KMS-11 (cell line): ENCODE results near the gene SPATA16.

ENCODE experiments used
- H2AFZ ChIP-seq: fragments of 200-600 bp; sonication (generic); 2 replicates; pipeline ENCODE4 v1.6.1; 2016; ENCODE audit warnings: antibody characterized with exemption, mixed run types, low read depth
- H3K27ac ChIP-seq: fragments of 200-600 bp; sonication (generic); 2 replicates; pipeline ENCODE4 v1.6.1; 2016; ENCODE audit warnings: mild to moderate bottlenecking, mixed run types
- H3K27me3 ChIP-seq: fragments of 200-600 bp; sonication (generic); 2 replicates; pipeline ENCODE4 v1.6.1; 2017; ENCODE audit warnings: mild to moderate bottlenecking, low read depth, mixed run types, moderate library complexity; ENCODE audit not compliant: insufficient read depth
- H3K36me3 ChIP-seq: fragments of 200-600 bp; sonication (generic); 2 replicates; pipeline ENCODE4 v1.6.1; 2017; ENCODE audit warnings: mild to moderate bottlenecking, mixed run types; ENCODE audit not compliant: insufficient read depth
- H3K4me1 ChIP-seq: fragments of 200-600 bp; sonication (generic); 2 replicates; pipeline ENCODE4 v1.6.1; 2016; ENCODE audit warnings: mild to moderate bottlenecking, low read depth, mixed run types; ENCODE audit not compliant: poor library complexity, severe bottlenecking
- H3K4me2 ChIP-seq: fragments of 200-600 bp; sonication (generic); 2 replicates; pipeline ENCODE4 v1.7.0; 2016; ENCODE audit warnings: mild to moderate bottlenecking, mixed run types
- H3K4me3 ChIP-seq: fragments of 200-600 bp; sonication (generic); IDR thresholded peaks from 2 replicates; pipeline ENCODE4 v1.6.1; 2017; ENCODE audit warnings: low read depth, low read length, mixed read lengths; ENCODE audit not compliant: insufficient read depth
- H3K79me2 ChIP-seq: fragments of 200-600 bp; sonication (generic); 2 replicates; pipeline ENCODE4 v1.6.1; 2016; ENCODE audit warnings: low read depth, mixed run types; ENCODE audit not compliant: insufficient read depth
- H3K9ac ChIP-seq: fragments of 200-600 bp; sonication (generic); 2 replicates; pipeline ENCODE4 v1.6.1; 2016; ENCODE audit warnings: mild to moderate bottlenecking, mixed run types
- H4K20me1 ChIP-seq: fragments of 200-600 bp; sonication (generic); 2 replicates; pipeline ENCODE4 v1.6.1; 2016; ENCODE audit warnings: mild to moderate bottlenecking, mixed run types; ENCODE audit not compliant: insufficient read depth
- CTCF ChIP-seq: fragments of 200-600 bp; sonication (generic); conservative IDR thresholded peaks from 2 replicates; pipeline ENCODE4 v1.6.1; 2017; ENCODE audit warnings: low read depth, mild to moderate bottlenecking, antibody characterized with exemption, low read length, moderate library complexity, mixed read lengths

The SPATA16 gene

GRCh38 chr3:173111321-173111720 lies 29.7 kb downstream of the SPATA16 start:
- Histone ChIP-seq H3K27ac (no peak overlapping the region), H2AFZ (no peak overlapping the region), H4K20me1 (no peaks in the 10 kb centered on the region), H3K27me3 (no peaks in the 10 kb centered on the region), H3K4me1 (no peaks in the 10 kb centered on the region), H3K36me3 (no peaks in the 10 kb centered on the region), H3K4me3 (no peak overlapping the region), H3K79me2 (no peaks in the 10 kb centered on the region), H3K4me2 (no peak overlapping the region), H3K9ac (no peak overlapping the region)
- TF ChIP-seq CTCF = no peak

- Histone ChIP-seq H3K4me1 (no peaks in the 10 kb centered on the region), H2AFZ (no peak overlapping the region), H4K20me1 (no peaks in the 10 kb centered on the region), H3K79me2 (no peaks in the 10 kb centered on the region), H3K4me2 (no peak overlapping the region), H3K27me3 (no peaks in the 10 kb centered on the region), H3K4me3 (no peak overlapping the region), H3K36me3 (no peaks in the 10 kb centered on the region), H3K9ac (no peak overlapping the region), H3K27ac (no peak overlapping the region)
- TF ChIP-seq CTCF = no peak
These were observed 31.9 kb downstream of the SPATA16 start for GRCh38 chr3:173109143-173109542.

DNA sequence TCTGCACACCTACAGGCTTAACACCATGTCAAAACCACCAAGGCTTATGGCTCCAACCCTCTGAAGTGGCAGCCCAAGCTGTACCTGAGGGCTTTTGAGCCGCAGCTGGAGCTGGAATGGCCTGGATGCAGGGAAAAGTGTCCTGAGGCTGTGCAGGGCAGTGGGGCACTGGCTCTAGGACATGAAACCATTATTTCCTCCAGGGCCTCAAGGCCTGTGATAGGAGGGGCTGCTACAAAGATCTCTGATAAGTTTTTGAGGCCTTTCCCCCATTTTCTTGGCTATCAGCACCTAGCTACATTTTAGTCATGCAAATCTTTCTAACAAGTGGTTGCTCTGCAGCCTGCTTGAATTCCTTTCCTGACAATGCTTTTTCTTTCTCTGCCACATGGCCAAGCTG lies 37.6 kb downstream of the SPATA16 start:
- H3K4me3 ChIP-seq = no peak overlapping the region
- H3K79me2 ChIP-seq = no peaks in the 10 kb centered on the region
- no peaks in the 10 kb centered on the region for H3K36me3 ChIP-seq
- no peak overlapping the region for H2AFZ ChIP-seq
- TF ChIP-seq CTCF = no peak
- H3K27me3 ChIP-seq = no peaks in the 10 kb centered on the region
- H3K27ac ChIP-seq = no peak overlapping the region
- H3K9ac ChIP-seq = no peak overlapping the region
- H3K4me1 ChIP-seq = no peaks in the 10 kb centered on the region
- H3K4me2 ChIP-seq = no peak overlapping the region
- H4K20me1 ChIP-seq = no peaks in the 10 kb centered on the region

- no peaks in the 10 kb centered on the region for H4K20me1 ChIP-seq
These were observed 42.1 kb downstream of the SPATA16 start for GRCh38 chr3:173098959-173099358.

More at GRCh38 chr3:173098959-173099358, 42.1 kb downstream of the SPATA16 start:
- no peak overlapping the region for H3K4me3 ChIP-seq
- H3K4me1 ChIP-seq = no peaks in the 10 kb centered on the region
- no peak overlapping the region for H3K9ac ChIP-seq
- no peak overlapping the region for H3K27ac ChIP-seq
- no peaks in the 10 kb centered on the region for H3K36me3 ChIP-seq
- H3K27me3 ChIP-seq = no peaks in the 10 kb centered on the region
- H3K79me2 ChIP-seq = no peaks in the 10 kb centered on the region
- no peak overlapping the region for H2AFZ ChIP-seq
- no peak for TF ChIP-seq CTCF
- no peak overlapping the region for H3K4me2 ChIP-seq
